IPS-NIHi7 (cell line): ENCODE results near the gene DSN1.
"Not testable (repeated sequence)": the region's sequence is repeated elsewhere in the genome, so short reads cannot be mapped to it uniquely, and the experiment has no call there.

Experiments used
- DNase-seq: peaks from one replicate; pipeline ENCODE4 v3.0.0; 2012; ENCODE audit warnings: mixed read lengths; ENCODE audit errors: extremely low spot score

The DSN1 gene, protein sequence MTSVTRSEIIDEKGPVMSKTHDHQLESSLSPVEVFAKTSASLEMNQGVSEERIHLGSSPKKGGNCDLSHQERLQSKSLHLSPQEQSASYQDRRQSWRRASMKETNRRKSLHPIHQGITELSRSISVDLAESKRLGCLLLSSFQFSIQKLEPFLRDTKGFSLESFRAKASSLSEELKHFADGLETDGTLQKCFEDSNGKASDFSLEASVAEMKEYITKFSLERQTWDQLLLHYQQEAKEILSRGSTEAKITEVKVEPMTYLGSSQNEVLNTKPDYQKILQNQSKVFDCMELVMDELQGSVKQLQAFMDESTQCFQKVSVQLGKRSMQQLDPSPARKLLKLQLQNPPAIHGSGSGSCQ

DNA sequence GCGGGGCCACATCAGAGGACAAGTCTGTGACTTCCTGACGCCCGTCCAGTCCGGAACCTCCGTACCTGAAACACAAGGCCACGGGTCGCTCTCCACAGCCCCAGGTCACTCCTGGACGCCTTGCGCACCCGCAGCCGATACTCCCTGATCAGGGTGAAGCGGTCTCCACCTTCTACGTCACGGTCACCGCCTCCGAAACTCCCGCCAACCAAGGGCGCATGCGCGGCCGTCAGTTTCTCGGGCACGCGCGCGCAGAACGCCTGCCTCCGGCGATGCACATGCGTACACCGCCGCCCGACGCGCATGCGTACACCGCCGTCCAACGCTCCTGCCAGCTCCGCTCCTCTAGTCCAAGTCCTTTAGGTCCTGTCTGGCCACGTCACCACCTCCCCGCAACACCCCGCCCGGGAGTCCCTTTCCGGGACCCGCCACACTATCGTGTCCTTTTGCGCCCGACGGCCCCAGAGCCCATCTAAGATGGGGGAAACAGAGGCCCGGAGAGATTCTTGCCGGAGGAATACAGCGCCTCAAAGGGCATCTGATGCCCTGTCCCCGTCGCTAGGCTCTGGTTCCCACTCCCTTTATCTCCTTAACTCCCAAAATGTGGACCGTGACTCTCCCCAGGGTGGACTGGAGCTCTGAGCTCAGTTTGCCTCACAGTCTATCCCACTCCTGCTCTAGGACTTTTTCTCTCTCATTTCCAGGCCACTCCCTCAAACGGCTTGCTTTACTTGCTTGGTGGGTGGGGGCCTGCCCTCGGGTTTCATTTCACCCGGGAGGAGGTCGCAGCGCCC is at the start of gene DSN1:
TSS of gene DSN1 (minus strand) at position 167 of the 794 bp plus-strand sequence. CDS start 2,305 bp downstream, outside the sequence.
- peak; percentile 98 for DNase-seq

DNA sequence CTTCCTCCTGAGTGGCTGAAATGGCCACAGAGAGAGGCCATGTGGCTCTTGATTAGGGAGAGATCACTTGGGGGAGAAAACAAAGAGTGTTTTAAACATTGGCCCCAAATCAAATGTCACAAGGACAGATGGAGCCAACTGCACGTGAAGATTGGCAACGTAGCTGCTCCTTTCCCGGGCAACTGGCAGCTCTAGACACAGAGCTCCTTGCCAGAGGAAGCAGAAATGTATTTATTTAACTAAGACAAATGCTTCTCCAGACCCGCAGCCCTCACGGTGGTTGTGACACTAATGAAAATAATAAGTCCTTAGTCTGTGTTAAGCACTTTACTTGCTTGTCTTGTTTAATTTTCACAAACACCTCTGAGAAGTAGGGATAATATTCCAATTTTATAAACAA is 49.6 kb upstream of the DSN1 start:
- DNase-seq: no peak

DNA sequence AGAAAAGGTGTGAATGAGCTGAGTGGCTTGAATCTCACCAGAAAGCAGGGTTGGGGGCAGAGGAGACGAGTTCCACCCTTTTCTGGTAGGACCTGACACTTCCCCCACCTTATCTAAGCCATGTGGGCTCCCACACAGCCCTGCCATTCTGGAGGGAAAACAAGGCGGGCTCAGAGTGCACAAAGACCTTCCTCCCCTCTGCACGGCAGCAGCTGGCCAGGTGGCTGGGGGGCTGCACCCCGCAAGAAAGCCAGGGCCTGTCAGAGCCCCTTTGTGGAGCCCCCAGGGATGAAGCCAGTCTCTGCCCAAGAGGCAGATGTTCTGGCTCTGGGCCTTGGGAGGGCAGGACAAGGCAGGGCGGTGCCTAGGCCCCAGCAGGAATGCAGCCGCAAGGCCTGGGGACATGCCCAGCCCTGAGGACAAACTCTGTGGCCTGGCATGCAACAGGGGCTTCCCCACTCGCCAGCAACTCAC is 48.4 kb upstream of the DSN1 start:
- no peak for DNase-seq

DNA sequence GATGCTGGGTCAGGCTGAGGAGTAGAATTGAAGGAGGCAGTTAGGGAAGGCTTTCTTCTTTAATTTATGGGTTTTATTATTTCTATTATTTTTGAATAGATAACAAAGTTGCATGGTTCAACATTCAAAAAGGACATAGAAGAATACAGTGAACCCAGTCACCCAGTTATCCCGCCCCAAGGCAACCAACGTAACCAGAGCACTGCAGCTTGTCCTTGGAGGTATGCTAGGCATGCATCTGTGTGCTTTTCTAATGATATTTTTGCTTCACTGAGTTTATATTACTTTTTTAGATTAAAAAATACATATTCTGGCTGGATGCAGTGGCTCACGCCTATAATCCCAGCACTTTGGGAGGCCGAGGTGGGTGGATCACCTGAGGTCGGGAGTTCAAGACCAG is 47.4 kb upstream of the DSN1 start:
- DNase-seq: no peak

DNA sequence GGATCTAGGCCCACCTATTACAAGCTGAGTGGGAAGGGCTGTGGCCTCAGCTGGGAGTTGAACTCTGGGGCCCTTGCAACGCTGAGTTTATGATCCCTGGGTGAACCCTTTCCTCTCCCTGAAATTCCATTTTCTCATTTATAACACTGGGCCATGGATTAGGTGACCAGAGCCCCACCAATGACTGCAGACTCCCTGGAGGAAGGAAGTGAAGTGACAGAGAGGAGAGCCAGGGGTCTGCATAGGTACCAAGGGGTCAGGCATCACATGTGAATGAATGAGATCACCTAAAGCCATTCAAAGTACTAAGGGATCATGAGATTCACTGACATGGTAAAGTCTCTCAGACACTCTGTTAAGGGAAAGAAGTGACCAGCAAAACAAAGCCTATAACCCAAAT is 46.5 kb upstream of the DSN1 start:
- DNase-seq: no peak

DNA sequence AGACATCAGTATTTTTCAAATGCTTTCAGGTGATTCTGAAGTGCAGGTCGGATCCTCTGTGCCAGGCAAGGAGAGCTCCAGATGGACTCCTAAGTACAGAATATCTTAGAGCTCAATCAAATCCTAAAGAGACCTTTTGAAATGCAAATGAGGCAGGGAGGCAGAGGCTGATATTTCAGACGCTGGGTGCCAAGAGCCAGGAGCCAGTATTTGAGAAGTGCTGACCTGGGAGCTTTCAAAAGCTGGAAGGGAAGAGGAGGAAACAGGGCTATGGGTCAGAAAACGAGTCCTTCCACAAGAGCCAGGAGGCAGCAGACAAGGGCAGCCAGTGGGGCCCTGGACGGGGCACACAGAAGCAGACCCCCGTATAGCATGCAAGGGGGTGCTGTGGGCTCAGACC is 46.1 kb upstream of the DSN1 start:
- peak; percentile 40 for DNase-seq

DNA sequence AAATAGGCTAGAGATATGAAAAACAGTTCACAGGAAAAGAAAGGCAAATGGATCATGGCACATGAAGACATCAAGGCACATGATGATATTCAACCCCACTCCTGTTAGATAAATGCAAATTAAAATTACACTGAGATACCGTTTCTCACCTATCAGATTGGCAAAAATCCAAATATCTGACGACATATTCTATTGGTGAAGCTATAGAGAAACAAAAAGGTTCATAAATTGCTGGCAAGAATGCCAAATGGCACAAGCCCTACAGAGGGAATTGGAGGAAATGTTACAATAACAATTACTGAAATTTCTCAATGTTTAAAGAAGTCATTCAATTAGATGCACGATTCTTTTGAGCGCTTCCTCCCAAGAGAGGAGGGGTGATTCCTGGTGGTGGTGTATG is 45.3 kb upstream of the DSN1 start:
- DNase-seq: no peak

DNA sequence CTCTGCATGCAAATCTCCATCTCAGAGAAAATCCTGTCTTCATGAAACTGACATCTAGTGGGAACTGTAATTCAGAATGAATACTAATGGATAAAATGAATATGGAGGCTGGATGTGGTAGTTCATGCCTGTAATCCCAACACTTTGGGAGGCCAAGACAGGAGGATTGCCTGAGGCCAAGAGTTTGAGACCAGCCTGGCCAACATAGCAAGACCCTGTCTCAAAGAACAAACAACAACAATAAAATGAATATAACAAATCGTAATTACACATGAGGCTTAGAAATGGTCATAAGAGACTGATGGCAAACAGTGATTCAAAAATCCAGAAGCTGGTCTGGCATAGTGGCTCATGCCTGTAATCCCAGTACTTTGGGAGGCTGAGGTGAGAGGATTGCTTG is 44.6 kb upstream of the DSN1 start:
- DNase-seq: no peak

DNA sequence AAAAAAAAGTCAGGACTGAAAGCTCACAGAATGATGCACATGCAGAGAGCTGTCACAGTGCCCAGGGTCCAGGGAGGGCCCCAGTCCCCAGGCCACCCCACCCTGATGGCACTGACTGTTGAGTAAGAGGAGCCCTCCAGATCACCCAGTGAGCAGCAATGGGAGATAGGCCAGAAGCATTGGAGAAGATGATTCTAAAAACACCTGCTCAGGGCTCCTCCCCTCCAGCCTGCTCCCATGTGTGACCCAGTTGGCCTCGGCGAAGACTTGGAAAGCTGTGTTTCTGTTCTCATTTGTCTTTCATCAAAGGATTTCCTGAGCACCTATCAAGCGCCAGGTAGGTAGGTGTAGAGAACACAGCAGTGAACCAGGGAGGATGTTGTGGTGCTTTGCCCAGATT is 43.9 kb upstream of the DSN1 start:
- no peak for DNase-seq

DNA sequence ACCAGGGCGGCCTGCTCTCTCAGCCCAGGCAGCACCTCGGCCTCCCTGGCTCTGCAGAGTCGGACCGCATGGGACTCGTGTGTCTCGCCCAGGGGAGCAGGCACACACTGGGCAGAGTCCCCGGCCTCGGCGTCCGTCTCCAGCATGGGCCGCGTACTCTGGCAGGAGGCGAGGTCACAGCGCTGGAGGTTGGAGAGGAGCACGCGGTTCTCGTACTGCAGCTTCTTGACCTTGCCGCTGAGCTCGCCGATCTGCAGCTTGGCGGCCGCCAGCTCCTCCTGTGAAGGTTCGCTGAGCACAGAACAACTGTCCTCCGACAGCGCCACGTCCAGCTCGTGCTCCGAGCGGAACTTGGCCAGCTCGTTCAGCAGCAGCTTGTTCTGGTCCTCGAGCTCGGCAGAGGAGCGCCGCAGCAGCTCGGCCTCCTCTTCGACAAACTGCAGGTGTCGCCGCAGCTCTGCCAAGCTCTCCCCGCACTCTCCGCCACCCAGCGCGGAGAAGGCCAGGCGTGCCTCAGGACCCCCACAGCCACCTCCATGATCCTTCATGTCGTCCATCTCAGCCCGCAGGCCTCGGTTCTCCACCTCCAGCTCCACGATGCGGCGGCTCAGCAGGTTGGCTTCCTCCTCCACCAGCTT is 42.0 kb upstream of the DSN1 start:
- peak; percentile 45 for DNase-seq

DNA sequence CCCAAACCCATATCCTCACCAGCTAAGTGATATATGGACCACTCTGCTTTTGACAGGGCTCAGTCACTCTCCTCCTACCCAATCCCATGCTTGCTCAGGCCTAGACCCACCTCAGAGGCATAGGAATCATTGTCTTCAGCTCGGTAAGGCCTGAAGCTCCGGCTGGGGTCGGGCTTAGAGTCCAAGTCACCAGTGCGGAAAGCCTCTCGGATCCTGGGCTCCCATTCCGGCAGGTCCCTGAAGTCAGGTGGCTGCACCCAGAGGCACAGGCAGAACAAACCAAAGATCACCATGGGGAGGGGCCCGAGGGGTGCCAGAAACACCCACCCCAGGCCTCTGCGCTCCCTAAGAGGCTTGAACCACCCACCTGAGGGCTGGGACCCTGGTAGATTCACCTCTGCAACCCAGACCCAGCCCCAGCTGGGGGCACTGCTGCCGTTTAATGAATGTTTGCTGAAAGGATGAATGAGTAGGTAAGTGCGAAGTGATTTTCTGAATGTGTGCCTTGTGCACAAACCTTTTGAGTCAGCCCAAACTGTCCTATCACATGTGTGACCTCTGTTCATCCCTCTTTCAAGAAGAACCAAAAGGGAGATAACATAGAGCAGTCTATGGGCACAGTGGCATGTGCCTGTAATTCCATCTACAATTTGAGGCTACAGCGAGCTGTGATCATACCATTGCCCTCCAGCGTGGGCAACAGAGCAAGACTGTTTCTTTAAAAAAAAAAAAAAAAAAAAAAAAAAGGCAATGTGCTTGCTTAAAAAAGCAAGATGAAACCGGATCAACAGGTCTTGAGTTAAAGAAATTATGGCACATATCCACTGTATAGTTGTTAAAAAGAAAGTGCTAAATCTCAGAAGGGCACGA is 39.3 kb upstream of the DSN1 start:
- DNase-seq: no peak

DNA sequence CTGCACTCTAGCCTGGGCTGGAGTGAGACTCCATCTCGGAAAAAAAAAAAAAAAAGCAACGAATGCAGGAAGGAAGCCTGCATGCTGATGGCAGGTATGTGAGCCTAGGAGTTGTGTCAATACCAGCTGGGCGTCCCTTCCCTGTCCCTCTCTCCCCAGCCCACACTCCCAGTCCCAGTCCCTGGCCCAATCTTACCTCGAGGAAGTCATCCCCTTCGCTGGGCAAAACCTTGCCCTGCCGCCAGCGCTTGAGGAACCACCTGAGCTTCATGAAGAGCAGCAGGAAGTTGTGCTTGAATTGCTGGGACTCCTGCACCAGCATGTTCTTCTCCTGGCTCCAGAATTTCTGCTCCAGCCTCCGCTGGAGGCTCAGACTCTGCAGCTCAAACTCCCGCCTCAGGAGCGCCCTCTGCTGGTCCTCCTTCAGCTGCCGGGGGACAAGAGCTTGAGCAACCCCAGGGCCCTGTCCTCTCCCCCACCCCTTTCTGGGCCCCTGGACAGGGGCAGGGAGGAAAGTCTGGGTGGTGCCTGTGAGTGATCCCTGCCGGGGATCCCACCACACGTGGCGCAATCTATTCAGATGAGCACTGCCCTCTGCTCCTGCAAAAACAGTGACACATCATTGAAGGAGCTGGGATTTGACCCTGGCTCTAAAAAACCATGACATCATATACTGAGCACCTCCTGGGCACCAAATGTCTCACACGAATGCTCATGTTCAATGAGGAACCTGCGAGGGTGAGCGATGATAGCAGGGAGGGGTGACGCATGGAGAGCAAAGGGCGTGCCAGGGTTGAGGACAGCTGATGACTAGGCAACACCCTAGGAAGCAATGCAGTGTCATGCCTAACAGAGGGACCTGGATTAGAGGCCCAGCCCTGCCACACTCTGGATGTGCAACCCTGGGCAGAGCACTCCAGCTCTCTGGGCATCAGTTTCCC is 35.0 kb upstream of the DSN1 start:
- peak; percentile 85 for DNase-seq

DNA sequence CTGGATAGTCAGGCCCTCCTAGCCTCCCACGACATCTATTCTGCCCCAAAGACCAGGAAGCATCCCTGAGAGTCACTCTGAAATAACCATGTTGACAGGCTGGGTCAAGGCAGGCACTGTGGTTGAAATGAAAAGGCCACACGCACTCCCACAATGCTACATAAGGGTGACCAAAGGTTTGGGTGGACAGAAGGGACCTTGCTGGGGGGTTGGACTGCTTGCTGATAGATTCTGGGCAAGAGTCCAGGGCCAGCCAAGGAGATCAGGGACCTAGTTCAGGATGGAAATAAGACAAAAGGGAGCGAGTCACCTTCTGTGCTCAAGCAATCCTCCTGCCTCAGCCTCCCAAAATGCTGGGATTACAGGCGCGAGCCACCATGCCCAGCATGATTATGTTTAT is 32.5 kb upstream of the DSN1 start:
- no peak for DNase-seq

DNA sequence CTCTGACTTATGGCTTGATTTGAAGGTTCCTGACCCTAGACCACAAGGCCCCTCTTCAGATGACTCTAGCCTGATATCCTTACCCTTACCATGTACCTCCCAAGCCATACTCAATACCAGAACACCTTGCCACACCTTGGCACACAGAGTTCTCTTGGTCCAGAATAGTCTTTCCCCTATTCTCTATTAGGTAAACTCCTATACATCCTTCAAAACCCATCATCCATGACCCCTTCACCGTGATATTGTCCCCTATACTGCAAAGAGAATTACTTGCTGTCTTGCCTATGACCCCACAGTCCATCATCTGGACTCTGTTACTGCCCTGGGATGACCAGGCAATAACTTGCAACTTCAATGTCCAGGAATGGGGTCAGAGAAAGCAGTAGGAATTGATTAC is 31.8 kb upstream of the DSN1 start:
- DNase-seq: no peak

DNA sequence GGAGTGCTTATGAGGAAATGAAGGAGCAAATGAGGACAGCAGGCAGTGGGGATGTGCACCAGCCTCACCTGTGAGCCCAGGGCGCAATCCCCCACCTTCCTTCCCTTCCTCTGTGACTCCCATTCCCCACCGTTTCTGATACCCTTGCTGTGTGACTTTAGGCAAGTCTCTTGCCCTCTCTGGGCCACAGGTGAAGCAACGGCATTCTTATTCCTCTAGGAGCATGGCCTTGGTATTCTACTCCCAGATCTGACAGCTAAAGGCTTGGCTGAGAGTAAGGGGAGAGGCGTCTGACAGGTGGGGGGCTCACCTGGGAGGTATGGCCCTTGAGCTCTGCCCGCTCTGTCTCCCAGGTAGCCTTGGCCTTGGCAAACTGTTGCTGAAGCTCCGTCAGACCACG is 30.9 kb upstream of the DSN1 start:
- no peak for DNase-seq

DNA sequence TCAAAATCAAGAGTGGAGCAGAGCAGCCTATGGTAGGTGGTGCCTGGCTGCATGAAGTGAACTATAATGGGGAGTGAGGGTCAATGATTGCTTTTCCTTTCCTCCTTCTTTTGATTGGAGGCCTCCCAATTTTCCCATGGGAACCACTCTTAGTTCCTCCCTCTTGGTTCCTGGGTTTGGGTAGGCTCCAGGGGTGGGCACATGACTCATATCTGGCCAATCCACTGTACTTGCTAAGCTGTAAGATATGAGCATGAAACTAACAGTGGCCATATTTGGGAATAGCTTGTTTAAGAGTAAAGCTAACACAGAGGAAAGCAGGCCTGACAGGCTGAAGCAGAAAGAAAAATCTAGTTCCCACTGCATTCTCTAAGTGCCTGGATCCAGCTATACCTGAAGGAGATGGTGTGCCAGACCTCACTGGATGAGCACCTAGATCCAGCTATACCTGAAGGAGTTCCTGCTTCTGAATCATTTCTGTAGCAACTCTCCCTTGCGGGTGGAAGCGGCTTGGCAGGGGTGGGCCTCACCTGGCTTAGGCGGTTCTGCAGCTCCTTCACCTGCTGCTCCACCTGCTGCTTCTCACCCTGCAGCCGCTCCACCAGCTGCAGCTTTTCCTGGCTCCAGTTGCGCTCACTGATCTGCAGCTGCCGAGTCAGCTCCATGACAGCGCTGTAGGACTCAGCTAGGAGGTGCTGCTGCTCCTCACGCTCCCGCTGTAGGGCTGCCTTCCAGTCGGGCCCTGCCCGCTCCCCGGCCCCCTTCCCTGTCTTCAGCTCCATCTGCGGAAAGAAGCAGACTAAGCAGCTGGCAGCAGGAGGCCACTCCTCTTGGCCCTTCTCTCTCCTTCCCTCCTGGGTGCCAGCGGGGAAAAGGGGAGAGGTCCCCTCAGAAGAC is 29.0 kb upstream of the DSN1 start:
- no peak for DNase-seq

DNA sequence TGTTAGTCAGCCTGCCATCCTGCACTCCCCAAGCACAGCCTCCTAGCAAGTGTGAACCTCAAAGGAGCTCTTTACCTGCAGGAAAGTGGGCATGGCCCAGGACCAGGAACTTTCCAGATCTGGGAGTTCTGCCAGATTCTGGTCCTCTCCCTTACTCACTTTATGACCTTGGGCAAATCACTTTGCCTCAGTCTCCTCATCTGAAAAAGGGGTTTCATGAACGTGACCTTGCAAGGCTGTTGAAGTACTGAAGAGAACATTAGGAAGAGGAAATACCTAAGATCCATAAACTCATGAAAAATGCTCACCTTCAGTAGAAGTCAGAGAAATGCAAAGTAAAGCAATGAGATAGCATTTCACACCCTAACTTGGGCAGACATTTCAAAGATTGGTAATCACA is 26.8 kb upstream of the DSN1 start:
- no peak for DNase-seq

DNA sequence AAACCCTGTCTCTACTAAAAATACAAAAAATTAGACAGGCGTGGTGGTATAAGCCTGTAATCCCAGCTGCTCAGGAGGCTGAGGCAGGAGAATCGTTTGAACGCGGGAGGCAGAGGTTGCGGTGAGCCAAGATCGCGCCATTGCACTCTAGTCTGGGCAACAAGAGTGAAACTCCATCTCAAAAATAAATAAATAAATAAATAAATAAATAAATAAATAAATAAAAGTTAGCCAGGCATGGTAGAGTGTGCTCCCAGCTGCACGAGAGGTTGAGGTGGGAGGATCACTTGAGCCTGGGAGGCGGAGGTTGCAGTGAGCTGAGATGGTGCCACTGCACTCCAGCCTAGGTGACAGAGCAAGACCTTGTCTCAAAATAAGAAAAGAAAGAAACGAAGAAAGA is 25.8 kb upstream of the DSN1 start:
- DNase-seq: not testable (repeated sequence)

DNA sequence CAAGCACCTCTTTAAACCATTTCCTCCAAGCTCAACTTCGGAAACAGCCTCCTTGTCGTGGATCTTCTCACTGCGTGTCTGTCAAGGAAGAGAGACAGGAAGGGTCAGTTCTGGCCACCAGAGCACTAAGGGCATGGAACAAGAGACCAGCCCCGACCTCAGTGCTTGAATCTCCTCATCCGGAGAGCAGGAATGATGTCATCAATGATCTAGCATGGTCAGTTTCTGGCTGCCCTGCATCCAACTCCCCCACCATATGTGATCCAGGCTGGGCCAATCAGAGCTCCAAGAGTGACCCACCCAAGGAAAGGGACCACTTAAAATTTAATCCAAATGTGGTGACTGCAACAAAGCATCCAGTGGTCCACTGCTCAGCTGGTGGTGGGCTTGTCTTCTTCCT is 23.3 kb upstream of the DSN1 start:
- no peak for DNase-seq

DNA sequence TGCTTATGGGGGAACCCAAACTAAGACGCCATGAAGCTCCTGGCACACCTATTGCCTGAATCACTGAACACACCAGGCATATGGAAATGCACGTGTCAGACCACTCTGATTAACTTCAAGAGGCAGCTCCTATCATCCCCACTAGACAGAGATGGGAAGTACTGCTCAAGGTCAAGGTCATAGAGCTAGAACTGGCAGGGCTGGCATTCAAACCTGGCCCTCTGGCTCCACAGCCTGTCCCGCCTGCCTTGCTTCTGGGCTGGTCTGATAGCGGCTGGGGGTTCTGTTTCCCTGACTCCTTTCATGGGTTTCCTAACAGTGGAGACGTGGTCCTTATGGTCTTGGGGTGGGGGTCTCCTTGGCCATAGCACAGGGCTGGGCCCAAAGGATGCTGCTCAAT is 22.6 kb upstream of the DSN1 start:
- no peak for DNase-seq
